HG02642 (cell line): ENCODE measurements around the gene SPATA13.
A peak's percentile ranks its signal among the peaks of the same experiment; 100 is the strongest.
"Not testable (repeated sequence)": the region's sequence is repeated elsewhere in the genome, so short reads cannot be mapped to it uniquely, and the experiment has no call there.

Source experiments
- ATAC-seq: cut with Tn5 transposase; IDR thresholded peaks from one replicate; pipeline ENCODE4 v1.9.1; 2021; ENCODE audit warnings: mild to moderate bottlenecking; ENCODE audit not compliant: unreplicated experiment, poor library complexity

The SPATA13 gene

DNA sequence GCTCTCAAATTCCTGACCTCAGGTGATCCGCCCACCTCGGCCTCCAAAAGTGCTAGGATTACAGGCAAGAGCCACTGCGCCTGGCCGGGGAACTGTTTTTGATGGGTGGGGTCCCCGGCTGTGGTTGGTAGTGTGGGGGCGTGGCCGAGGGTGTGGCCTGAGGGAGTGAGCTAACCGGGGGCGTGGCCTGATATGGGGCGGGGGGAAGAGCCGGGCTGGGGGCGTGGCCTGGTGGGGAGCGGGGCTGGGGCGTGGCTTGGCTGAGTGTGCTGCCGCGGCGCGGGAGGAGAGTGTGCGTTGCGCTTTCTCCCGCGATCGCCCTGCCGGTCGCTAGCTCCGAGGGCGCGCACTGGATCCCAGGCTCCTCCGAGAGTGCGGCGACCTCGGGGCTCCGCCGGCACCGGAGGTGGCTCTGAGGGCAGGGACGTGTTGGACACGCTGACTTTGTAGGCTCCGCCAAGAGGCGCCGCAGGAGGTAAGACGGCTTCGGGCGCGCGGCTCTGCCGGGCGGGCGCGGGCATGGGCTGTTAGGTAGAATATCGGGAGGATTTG, at the start of gene SPATA13:
Gene SPATA13, plus strand, starts transcription at position 263 of the 552 bp plus-strand sequence. CDS start 62,210 bp downstream, outside the sequence.
- peak; percentile 86 for ATAC-seq

- no peak for ATAC-seq
Observed at GRCh38 chr13:24112791-24113190, 47.7 kb upstream of the SPATA13 start.

GRCh38 chr13:24115671-24116070, 44.8 kb upstream of the SPATA13 start:
- ATAC-seq, result no peak

DNA sequence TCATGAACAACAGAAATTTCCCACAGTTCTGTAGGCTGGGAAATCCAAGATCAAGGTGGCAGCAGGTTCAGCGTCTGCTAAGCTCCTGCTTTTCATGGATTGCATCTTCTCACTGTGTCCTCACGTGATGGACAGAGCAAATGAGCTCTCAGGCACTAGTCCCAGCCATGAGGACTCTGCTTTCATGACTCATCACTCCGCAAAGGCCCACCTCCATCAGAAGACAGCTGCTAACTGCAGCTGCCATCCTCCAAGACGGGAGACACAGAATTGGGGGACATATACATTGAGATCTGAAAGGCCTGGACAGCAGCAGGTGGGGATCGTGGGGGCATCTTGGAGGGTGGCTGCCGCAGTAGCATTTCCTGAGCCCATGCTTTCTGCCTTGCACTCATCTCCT, 44.4 kb upstream of the SPATA13 start:
- no peak for ATAC-seq

DNA sequence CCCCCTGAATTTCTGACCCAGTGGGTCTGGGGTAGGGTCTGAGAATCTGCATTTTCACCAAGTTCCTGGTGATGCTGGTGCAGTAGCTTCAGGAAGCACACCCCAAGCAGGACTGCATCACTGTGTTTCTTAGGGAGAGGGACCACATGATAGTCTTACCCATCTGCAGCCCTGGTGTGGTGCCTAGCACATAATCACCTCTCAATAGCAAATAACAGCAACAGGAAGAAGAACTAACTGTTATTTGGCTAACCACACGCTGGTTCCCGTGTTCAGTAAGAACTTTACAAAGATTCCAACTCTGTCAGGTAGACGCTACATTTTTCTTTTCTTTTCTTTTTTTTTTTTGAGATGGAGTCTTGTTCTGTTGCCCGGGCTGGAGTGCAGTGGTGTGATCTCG, 41.9 kb upstream of the SPATA13 start:
- ATAC-seq, result no peak

- ATAC-seq, result no peak
Observed at GRCh38 chr13:24119626-24120508, 40.7 kb upstream of the SPATA13 start.

DNA sequence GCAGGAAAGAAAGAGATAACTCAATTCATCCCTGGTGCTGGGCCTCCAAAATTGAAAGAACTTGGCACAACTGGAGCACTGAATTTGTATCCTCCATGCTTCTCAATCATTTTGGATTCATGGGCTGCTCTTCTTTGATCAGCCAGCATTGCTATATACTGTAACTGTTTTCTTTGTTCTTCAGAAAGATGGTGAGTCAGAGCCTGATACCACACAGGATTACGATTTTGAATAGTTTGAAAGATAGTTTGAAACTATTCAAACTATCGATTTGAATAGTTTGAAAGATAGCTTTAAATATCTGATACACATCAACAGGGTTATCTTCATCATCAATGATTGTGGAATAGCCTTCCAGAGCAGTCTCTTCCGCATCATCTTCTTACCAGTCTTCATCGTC, 38.5 kb upstream of the SPATA13 start:
- not testable (repeated sequence) for ATAC-seq

DNA sequence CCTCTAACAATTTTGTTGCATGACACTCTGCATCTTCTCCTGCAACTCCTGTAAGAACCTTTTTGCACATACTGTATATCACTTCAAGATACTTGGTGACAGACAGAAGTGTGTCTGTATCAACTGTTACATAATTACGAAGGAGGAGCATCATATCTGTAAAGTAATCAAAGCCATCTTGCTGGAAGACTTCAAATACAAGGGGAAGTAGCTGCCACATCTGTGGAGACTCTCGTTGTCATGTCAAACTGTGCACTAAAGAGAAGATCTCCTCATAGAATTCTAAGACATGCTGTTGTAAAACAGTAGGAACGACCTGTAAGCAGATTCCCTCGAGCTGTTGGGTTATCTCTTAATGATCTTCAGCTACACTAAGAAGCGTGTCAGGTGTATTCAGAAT, 38.0 kb upstream of the SPATA13 start:
- ATAC-seq, result no peak

DNA sequence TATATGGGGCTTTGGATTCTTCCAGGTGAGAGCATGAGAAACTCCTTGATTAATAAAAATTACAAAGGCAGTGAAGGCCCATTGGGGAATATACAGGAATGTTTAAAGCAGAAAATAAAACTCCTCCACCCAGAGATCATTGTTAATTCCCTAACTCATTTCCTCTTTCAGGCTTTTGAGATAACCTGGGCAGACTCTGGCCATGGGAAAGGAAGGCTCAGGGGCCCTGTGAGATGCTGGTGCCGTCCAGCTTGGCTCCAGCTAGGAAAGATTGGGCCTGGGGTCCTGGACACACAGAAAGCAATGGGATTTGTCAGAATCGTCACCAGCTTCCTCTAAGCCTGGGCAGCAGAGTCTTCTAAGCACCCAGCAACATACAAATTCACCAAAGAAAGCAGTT, 36.8 kb upstream of the SPATA13 start:
- ATAC-seq, result no peak

GRCh38 chr13:24124789-24125476, 35.6 kb upstream of the SPATA13 start:
- ATAC-seq, result peak; percentile 89

GRCh38 chr13:24127116-24127631, 33.3 kb upstream of the SPATA13 start:
- ATAC-seq, result peak; percentile 57

DNA sequence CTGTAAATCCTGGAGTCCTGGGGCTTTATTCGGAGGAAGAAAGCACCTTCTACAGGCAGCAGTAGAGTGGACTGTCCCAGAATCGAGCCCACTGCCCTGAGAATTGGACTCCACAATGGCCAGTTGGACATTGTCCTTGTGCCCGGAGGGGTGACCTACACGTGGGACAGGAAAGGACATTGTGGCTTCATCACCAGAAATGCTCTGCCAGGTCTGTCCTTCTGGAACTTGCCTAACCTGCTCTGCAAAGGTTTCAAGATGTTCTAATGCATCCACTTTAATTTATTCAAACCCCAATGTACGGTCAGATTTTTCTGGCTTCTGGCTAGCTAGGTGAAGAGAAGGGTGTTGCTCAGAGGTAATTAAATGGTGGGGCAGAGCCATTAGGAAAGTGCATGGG, 32.4 kb upstream of the SPATA13 start:
- no peak for ATAC-seq

DNA sequence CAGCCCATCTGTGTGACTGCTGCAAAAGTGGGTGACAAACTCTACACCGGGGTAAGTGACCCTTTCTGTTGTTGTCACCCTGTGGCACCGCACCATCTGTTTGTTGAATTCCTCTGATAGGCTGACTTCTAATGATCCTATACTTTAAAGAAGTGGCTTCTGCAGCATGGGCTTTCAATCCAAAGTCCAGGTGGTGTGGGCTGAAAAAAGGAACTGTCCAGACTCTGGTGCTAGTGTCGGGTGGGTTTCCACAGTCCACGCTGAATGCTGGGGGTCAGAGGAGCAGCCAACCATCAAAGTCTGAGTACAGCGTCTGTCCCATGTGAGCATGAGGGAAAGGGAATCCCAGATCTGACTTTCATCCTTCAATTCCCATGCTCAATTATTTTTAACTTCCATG, 31.6 kb upstream of the SPATA13 start:
- ATAC-seq, result no peak

DNA sequence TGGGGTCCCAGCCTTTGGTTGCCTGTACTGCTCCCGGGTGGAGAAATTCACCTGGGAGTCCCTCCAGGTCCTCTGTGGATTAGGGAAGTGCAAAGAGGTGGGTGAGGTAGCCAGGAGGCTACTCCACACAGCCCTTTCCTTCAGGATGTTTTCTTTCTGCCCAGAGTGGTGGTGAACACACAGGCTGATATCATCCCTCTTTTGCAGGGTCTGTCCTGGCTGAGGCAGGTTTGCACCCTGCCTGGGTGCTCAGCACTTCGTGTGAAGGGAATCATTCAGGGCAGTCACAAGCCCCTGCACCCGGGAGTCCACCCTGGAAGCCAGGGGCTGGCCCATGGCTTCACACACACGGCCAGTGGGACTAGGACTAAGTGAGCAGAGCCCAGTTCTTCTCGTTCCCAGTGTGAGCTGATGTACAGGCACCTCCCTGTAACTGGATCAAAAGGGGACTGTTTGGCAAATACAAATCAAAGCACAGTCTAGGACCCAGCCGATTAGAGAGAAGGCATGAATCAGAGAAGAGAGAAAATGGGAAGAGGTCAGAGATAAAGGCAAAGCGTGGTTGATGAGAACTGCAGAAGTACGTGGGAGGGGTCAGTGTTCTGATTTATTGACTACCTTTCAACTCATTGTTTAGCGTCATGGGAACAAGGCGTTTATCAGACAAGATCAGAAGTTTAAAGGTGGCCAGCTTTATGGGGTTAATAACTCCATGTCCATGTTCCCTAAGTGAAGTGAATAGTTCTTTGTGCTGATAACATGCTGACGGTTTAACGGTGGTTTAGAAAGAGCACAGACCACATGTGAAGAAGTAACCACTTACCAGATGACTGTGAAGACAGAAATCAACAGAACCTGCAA, 30.4 kb upstream of the SPATA13 start:
- ATAC-seq, result no peak

GRCh38 chr13:24131749-24132148, 28.8 kb upstream of the SPATA13 start:
- ATAC-seq, result no peak

- ATAC-seq, result no peak
Observed at GRCh38 chr13:24133021-24133795, 27.3 kb upstream of the SPATA13 start.

DNA sequence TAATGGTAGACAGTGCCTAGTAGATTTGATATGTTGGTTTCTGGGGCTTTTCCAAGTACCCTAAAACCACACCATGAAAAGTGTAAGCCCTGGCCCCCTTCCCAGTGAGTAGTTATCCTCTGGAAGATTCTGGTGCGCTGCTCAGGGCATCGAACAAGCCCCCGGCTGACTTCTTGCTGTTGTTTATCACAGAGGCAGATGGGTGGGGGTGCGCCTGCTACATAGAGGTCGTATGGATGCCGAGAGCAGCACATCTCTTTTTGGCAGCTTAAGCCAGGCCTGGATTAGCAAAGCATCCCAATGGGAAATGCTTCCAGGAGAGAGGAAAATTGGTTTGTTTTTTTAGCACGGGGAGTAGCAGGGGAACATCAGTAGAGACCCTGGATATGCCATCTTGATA, 26.3 kb upstream of the SPATA13 start:
- no peak for ATAC-seq

- no peak for ATAC-seq
Observed at GRCh38 chr13:24134757-24135156, 25.8 kb upstream of the SPATA13 start.

GRCh38 chr13:24135674-24136300, 24.7 kb upstream of the SPATA13 start:
- no peak for ATAC-seq
